Mesendoderm (in vitro differentiated cells): ENCODE measurements around the gene WDR64.

Experiments used
- DNase-seq: peaks from one replicate; pipeline ENCODE4 v3.0.0; 2013
- H2AK5ac ChIP-seq: 2 replicates; pipeline ENCODE4 v1.6.1; 2013; ENCODE audit warnings: low read length, inconsistent platforms
- H2BK120ac ChIP-seq: 2 replicates; pipeline ENCODE4 v1.6.1; 2013; ENCODE audit warnings: low read depth, mild to moderate bottlenecking, low read length, moderate library complexity, mixed read lengths
- H2BK15ac ChIP-seq: replicated peaks from 2 replicates; pipeline ENCODE4 v1.6.1; 2013; ENCODE audit warnings: low read depth, mild to moderate bottlenecking, moderate library complexity
- H2BK5ac ChIP-seq: 2 replicates; pipeline ENCODE4 v1.6.1; 2013; ENCODE audit warnings: low read length, inconsistent platforms
- H3K18ac ChIP-seq: 2 replicates; pipeline ENCODE4 v1.6.1; 2013; ENCODE audit warnings: mild to moderate bottlenecking, low read length, mixed read lengths
- H3K23ac ChIP-seq: one replicate; pipeline ENCODE4 v1.6.1; 2013; ENCODE audit warnings: low read length
- H3K27ac ChIP-seq: 2 replicates; pipeline ENCODE4 v1.5.1; 2013; ENCODE audit warnings: low read depth, mild to moderate bottlenecking, inconsistent platforms, low read length, moderate library complexity
- H3K27me3 ChIP-seq: 2 replicates; pipeline ENCODE4 v1.6.1; 2013; ENCODE audit warnings: low read length, control low read depth, mild to moderate bottlenecking, inconsistent platforms; ENCODE audit not compliant: insufficient read depth, poor library complexity
- H3K36me3 ChIP-seq: 2 replicates; pipeline ENCODE4 v1.6.1; 2013; ENCODE audit warnings: low read length, inconsistent platforms; ENCODE audit not compliant: control insufficient read depth, insufficient read depth
- H3K4ac ChIP-seq: one replicate; pipeline ENCODE4 v1.6.1; 2013; ENCODE audit warnings: low read depth, mild to moderate bottlenecking, low read length, moderate library complexity
- H3K4me1 ChIP-seq: 2 replicates; pipeline ENCODE4 v1.6.1; 2013; ENCODE audit warnings: low read depth, low read length, inconsistent platforms; ENCODE audit not compliant: control insufficient read depth
- H3K4me2 ChIP-seq: 2 replicates; pipeline ENCODE4 v1.6.1; 2013; ENCODE audit warnings: low read length
- H3K4me3 ChIP-seq: 2 replicates; pipeline ENCODE4 v1.5.1; 2013; ENCODE audit warnings: mild to moderate bottlenecking, low read length
- H3K56ac ChIP-seq: one replicate; pipeline ENCODE4 v1.6.1; 2013; ENCODE audit warnings: low read length
- H3K79me1 ChIP-seq: 2 replicates; pipeline ENCODE4 v1.6.1; 2013; ENCODE audit warnings: low read length, inconsistent platforms
- H3K79me2 ChIP-seq: 2 replicates; pipeline ENCODE4 v1.6.1; 2013; ENCODE audit warnings: mild to moderate bottlenecking, low read length; ENCODE audit not compliant: control insufficient read depth, insufficient read depth
- H3K9ac ChIP-seq: 2 replicates; pipeline ENCODE4 v1.6.1; 2013; ENCODE audit warnings: low read length, inconsistent platforms
- H4K5ac ChIP-seq: one replicate; pipeline ENCODE4 v1.6.1; 2013; ENCODE audit warnings: low read length
- H4K8ac ChIP-seq: one replicate; pipeline ENCODE4 v1.6.1; 2013; ENCODE audit warnings: low read depth, mild to moderate bottlenecking, control low read depth, low read length, moderate library complexity
- WGBS: extraction: QIAGEN DNeasy Blood & Tissue Kit; methylation state at CpG from one replicate; pipeline ENCODE4 v1.1.7; 2013; ENCODE audit warnings: low lambda C conversion rate, missing lambda C conversion rate; ENCODE audit not compliant: insufficient coverage; ENCODE audit errors: extremely low coverage; 5-methylcytosine and 5-hydroxymethylcytosine counted together

Gene WDR64

GRCh38 chr1:241638909-241639622, 13.0 kb upstream of the WDR64 start:
- Histone ChIP-seq H2BK120ac (no peak overlapping the region), H3K79me2 (peaks cover 28% of the 10 kb centered on the region), H3K4me2 (peak overlapping the region; percentile 17), H3K27ac (no peak overlapping the region), H3K56ac (peak overlapping the region; percentile 90), H3K18ac (peak overlapping the region; percentile 1), H3K36me3 (peaks cover 2% of the 10 kb centered on the region), H4K5ac (no peak overlapping the region), H2AK5ac (no peak overlapping the region), H3K23ac (no peak overlapping the region), H2BK15ac (no peak overlapping the region), H3K27me3 (no peaks in the 10 kb centered on the region), H4K8ac (no peak overlapping the region), H3K4me1 (peaks cover 9% of the 10 kb centered on the region), H3K79me1 (peaks cover 6% of the 10 kb centered on the region), H3K9ac (peak overlapping the region; percentile 85), H2BK5ac (no peak overlapping the region), H3K4ac (peak overlapping the region; percentile 23), H3K4me3 (peak overlapping the region; percentile 78)
- DNase-seq = no peak
- WGBS = no CpG with 5 or more reads among the region's 11 CpGs

GRCh38 chr1:241639623-241640148, 12.4 kb upstream of the WDR64 start:
- Histone ChIP-seq H3K23ac (no peak overlapping the region), H3K4me3 (peak overlapping the region; percentile 78), H4K8ac (no peak overlapping the region), H2BK5ac (no peak overlapping the region), H3K79me2 (peaks cover 27% of the 10 kb centered on the region), H2BK15ac (no peak overlapping the region), H3K27me3 (no peaks in the 10 kb centered on the region), H3K18ac (peak overlapping the region; percentile 1), H3K27ac (peak overlapping the region; percentile 27), H3K56ac (peak overlapping the region; percentile 90), H2BK120ac (no peak overlapping the region), H3K36me3 (peaks cover 2% of the 10 kb centered on the region), H3K4ac (peak overlapping the region; percentile 23), H3K4me1 (peaks cover 9% of the 10 kb centered on the region), H3K79me1 (peaks cover 5% of the 10 kb centered on the region), H3K9ac (peak overlapping the region; percentile 85), H4K5ac (no peak overlapping the region), H3K4me2 (peak overlapping the region; percentile 17), H2AK5ac (no peak overlapping the region)
- DNase-seq = peak; percentile 76
- no CpG with 5 or more reads among the region's 42 CpGs for WGBS

GRCh38 chr1:241640149-241640866, 11.8 kb upstream of the WDR64 start, which contains the start of the genes CHML and OPN3:
CHML (minus strand) TSS chr1:241640369; CDS start chr1:241635766, 4,603 bp downstream.
OPN3 (minus strand) TSS chr1:241640369; CDS start chr1:241640254, 115 bp downstream.
- Histone ChIP-seq H3K18ac (peak within 1 kb of the TSS; percentile 86), H3K4ac (peak within 1 kb of the TSS; percentile 27), H2BK5ac (no peak within 1 kb of the TSS), H3K9ac (peak within 1 kb of the TSS; percentile 85), H3K36me3 (peaks cover under 1% of the 10 kb centered on the region), H2BK15ac (no peak within 1 kb of the TSS), H4K5ac (no peak within 1 kb of the TSS), H3K23ac (no peak within 1 kb of the TSS), H3K4me3 (peak within 1 kb of the TSS; percentile 78), H2BK120ac (no peak within 1 kb of the TSS), H3K79me1 (peaks cover 3% of the 10 kb centered on the region), H3K27me3 (no peaks in the 10 kb centered on the region), H3K4me1 (peaks cover 8% of the 10 kb centered on the region), H3K27ac (peak within 1 kb of the TSS; percentile 27), H4K8ac (no peak within 1 kb of the TSS), H3K4me2 (peak within 1 kb of the TSS; percentile 25), H3K79me2 (peaks cover 26% of the 10 kb centered on the region), H2AK5ac (no peak within 1 kb of the TSS), H3K56ac (peak within 1 kb of the TSS; percentile 90)
- no CpG with 5 or more reads among the region's 81 CpGs for WGBS
- peak; percentile 92 for DNase-seq

- Histone ChIP-seq H2BK120ac (no peak overlapping the region), H3K4ac (peak overlapping the region; percentile 27), H2BK15ac (no peak overlapping the region), H3K4me3 (no peak overlapping the region), H3K9ac (no peak overlapping the region), H3K23ac (no peak overlapping the region), H3K18ac (peak overlapping the region; percentile 86), H3K56ac (peak overlapping the region; percentile 62), H2BK5ac (no peak overlapping the region), H4K5ac (no peak overlapping the region), H3K79me2 (peaks cover 23% of the 10 kb centered on the region), H4K8ac (no peak overlapping the region), H3K4me1 (peaks cover 6% of the 10 kb centered on the region), H2AK5ac (no peak overlapping the region), H3K36me3 (no peaks in the 10 kb centered on the region), H3K27me3 (no peaks in the 10 kb centered on the region), H3K4me2 (no peak overlapping the region), H3K27ac (no peak overlapping the region), H3K79me1 (no peaks in the 10 kb centered on the region)
- no CpG with 5 or more reads among the region's 9 CpGs for whole genome bisulfite sequencing
- DNase-seq = no peak
These were observed 11.0 kb upstream of the WDR64 start for GRCh38 chr1:241640867-241641622.

- WGBS = no CpG with 5 or more reads among the region's 12 CpGs
These were observed 10.1 kb upstream of the WDR64 start for GRCh38 chr1:241641773-241642592.

More at GRCh38 chr1:241641773-241642592, 10.1 kb upstream of the WDR64 start:
- H3K4me3 ChIP-seq = no peak overlapping the region
- no peak overlapping the region for H2BK120ac ChIP-seq
- H4K5ac ChIP-seq = no peak overlapping the region
- peaks cover 6% of the 10 kb centered on the region for H3K4me1 ChIP-seq
- H3K4me2 ChIP-seq = no peak overlapping the region
- no peak overlapping the region for H3K4ac ChIP-seq
- no peak overlapping the region for H3K9ac ChIP-seq
- H3K79me1 ChIP-seq = no peaks in the 10 kb centered on the region
- H3K79me2 ChIP-seq = peaks cover 19% of the 10 kb centered on the region
- no peak overlapping the region for H3K56ac ChIP-seq
- H4K8ac ChIP-seq = no peak overlapping the region
- no peak overlapping the region for H3K18ac ChIP-seq
- no peak overlapping the region for H2BK15ac ChIP-seq
- no peak overlapping the region for H2AK5ac ChIP-seq
- DNase-seq = no peak
- H2BK5ac ChIP-seq = no peak overlapping the region
- no peak overlapping the region for H3K27ac ChIP-seq
- no peaks in the 10 kb centered on the region for H3K27me3 ChIP-seq
- no peaks in the 10 kb centered on the region for H3K36me3 ChIP-seq
- H3K23ac ChIP-seq = no peak overlapping the region
